NCI-H146 (cell line): ENCODE results near the gene PLXDC1.
A peak's percentile ranks its signal among the peaks of the same experiment; 100 is the strongest.
"Not testable (repeated sequence)": the region's sequence is repeated elsewhere in the genome, so short reads cannot be mapped to it uniquely, and the experiment has no call there.

ENCODE experiments used
- DNase-seq: peaks from one replicate; lab custom pipeline; 2025; lab: John Stamatoyannopoulos, UW

PLXDC1 gene

DNA sequence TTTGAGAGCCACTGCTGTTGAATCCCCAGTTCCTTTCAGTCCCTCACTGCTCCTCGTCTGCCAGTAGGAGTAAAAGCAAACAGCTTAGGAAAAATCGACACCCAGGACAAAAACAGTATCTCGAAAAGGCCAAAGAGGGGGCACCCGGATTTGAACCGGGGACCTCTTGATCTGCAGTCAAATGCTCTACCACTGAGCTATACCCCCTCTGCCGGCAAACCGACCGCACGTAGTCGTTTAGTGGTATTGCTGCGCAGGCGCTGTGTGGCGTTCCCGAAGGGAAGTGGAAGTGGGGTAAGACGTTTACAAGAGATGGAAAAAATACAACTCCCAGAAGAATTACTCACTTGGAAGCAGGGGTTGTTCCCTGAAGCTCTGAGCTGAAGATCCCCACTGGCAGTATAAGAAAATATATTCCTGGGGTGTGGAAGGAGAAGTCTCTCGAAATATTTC is 2.2 kb upstream of the PLXDC1 start:
- DNase-seq = peak; percentile 84

- DNase-seq = peak; percentile 58
These were observed 744 bp upstream of the PLXDC1 start for GRCh38 chr17:39151943-39152818.

GRCh38 chr17:39150795-39151149 is 665 bp downstream of the PLXDC1 start:
- DNase-seq = no peak

- DNase-seq = no peak
These were observed 1.3 kb downstream of the PLXDC1 start for GRCh38 chr17:39150104-39150634.

GRCh38 chr17:39147221-39148185 is 3.9 kb downstream of the PLXDC1 start:
- DNase-seq = no peak

GRCh38 chr17:39146273-39146672 is 5.2 kb downstream of the PLXDC1 start:
- DNase-seq = no peak

DNA sequence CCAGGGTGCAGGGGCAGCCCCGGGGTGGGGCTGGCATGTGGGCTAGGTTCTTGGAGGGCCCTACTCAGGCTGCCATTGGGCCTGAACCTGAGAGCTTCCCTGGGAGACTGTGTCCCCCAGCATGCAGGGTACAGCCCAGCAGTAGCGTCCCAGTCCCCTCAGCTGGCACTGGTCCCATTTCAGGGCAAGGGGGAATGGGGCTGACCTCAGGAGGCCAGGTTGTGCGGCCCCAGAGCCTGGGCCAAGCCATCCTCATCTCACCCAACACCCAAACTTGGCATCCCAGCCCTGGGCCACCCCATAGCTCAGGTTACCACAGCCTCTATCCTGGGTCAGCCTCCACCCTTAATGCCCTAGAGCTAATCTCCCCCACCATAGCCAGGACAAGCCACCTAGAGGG is 6.3 kb downstream of the PLXDC1 start:
- DNase-seq = no peak

DNA sequence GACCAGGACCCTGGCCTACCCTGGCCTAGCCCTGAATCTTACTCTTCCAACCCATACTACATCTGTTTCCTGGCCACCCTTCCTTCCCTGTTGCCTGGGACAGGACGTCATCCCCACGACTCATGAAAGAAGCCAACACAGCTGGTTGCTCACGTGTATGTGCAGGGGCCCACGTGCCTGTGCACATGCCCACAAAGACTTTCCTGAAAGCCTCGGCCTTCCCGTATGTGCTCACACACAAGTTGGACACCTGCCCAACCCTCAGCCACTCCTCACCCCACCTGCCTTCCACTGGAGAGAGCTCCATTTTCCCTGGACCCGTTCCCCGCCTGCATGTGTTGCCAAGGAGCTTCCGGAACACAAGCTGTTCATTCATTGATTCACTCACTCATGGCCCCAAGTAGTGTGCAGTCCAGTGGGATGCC is 7.0 kb downstream of the PLXDC1 start:
- DNase-seq = no peak

GRCh38 chr17:39143552-39144093 is 7.8 kb downstream of the PLXDC1 start:
- DNase-seq = no peak

DNA sequence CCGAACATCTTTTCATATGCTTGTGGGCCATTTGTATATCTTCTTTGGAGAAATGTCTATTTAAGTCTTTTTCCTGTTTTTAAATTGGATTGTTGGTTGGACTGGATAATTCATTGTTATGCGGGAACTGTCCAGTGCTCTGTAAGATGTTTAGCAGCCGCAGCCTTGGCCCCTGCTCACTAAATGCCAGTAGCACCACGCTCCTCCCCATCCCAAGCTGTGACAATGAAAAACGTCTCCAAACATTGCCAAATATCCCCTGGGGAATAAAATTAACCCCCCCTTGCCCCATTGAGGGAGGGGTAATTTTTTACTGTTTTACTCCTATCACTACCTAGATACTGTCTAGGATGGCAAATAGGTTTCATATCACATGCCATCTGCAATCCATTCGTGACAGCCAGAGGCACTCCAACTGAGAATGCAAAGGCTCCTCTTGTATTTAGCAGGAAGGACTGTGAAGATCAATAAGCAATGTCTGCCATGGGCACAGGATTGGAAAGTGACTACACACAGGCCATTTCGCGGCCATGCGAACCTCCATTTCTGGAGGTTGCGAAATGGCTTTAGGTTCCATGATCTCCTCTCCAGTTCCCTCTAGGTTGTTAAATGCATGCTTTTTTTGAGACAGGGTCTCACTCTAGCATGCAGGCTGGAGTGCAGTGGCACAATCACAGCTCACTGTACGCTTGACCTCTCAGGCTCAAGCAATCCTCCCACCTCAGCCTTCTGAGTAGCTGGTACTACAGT is 9.3 kb downstream of the PLXDC1 start:
- no peak for DNase-seq

- DNase-seq = no peak
These were observed 10.1 kb downstream of the PLXDC1 start for GRCh38 chr17:39141294-39141693.

DNA sequence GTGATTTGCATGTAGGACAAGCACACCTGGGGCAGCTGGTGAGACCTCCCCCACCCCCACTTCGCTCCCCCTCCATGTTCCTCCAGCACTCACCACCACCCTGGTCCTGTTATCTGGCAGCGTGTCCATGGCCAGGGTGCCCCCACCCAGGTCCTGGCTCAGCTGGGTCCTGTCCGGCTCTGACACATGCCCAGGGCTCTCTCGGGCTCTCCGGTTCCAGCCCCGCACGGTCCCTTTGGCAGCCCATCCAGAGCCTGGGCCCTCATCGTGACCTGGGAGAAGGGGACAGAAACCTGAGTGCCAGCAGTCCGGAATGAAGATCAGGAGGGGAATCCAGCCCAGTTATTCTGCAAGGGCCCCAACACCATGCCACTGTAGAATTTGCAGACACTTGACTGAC is 11.9 kb downstream of the PLXDC1 start:
- no peak for DNase-seq

GRCh38 chr17:39139161-39139511 is 12.3 kb downstream of the PLXDC1 start:
- no peak for DNase-seq

DNA sequence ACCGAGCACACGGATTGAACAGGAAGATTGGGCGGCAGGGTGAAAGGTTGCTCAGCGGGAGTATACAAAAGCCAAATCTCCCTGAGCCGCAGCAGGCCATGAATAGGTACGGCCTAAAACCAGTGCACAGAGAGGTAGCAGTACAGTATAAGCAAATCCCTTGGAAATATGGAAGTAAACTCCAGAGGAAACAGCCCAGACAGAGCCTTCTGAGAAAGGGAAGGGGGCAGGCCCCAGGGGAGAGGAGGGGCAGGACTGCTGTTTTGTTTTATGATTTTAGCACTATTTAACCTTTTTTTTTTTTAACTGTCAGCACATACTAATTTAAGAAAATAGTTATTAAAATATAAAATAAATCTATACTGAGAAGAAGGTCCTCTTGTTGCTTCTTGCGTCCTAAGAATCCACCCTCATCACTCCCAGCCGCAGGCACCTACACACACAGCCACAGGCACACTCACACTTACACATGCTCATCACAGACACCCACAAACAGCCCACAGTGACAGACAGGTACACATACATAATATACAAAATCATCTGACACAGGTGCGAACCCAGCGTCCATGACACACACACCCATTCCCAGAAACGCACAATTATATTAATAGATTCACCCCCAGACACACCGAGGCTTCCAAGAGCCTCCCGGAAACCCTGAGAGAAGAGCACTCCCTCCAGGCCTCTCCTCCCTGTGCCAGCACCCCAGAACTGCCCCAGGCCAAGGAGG is 12.8 kb downstream of the PLXDC1 start:
- no peak for DNase-seq

GRCh38 chr17:39134878-39135277 is 16.6 kb downstream of the PLXDC1 start:
- no peak for DNase-seq

- DNase-seq = no peak
These were observed 19.2 kb downstream of the PLXDC1 start for GRCh38 chr17:39132192-39132610.

- DNase-seq = no peak
These were observed 19.8 kb downstream of the PLXDC1 start for GRCh38 chr17:39131616-39132015.

- DNase-seq = no peak
These were observed 21.2 kb downstream of the PLXDC1 start for GRCh38 chr17:39130205-39130604.

DNA sequence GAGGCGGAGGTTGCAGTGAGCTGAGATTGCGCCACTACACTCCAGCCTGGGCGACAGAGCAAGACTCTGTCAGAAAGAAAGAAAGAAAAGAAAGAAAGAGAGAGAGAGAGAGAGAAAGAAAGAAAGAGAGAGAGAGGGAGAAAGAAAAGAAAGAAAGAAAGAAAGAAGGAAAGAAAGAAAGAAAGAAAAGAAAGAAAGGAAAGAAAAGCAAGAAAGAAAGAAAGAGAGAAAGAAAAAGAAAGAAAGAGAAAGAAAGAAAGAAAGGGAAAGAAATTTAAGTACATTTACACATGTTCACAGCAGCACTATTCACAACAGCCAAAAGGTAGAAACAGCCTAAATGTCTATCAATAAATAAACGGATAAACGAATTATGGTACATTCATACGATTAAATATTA is 21.9 kb downstream of the PLXDC1 start:
- not testable (repeated sequence) for DNase-seq

DNA sequence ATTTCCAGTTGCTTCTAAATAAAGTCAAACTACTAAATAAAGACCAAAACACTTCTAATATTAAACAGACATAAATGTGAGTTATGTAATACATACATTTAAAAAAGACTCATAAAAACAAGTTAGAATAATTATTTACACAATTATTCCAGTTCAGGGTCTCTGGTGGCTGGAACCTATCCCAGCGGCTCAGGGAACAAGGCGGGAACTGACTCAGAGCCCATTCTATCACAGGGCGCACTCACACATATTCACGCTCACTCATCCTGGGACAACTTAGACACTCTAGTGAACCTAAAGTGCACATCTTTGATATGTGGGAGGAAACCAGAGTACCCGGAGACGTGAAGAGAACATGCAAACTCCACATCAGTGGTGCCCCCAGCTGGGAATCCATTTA is 25.0 kb downstream of the PLXDC1 start:
- no peak for DNase-seq
